ENCODE measurements around the gene ARHGAP6.

Gene ARHGAP6

DNA sequence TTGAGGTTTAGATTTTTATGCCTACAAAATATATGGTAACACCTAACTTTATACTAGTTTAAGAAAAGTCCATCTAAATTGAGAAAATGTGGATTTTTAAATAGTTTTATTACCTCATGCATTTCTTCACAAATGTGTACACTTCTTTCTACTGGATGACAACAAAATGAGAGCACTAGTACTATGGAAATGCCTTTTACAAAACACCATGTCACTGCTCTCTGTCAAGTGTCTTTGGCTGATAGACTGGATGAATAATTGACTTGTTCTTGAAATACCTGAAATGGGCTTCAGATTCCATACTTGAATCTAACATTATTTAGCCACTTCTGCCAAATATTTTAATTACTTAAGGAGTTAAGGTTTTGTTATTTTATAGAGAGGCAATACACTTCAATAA, 323.0 kb downstream of the ARHGAP6 start:
- DNase-seq = no peak

GRCh38 chrX:11341274-11342201, 324.2 kb downstream of the ARHGAP6 start:
- peak; percentile 78 for DNase-seq

DNA sequence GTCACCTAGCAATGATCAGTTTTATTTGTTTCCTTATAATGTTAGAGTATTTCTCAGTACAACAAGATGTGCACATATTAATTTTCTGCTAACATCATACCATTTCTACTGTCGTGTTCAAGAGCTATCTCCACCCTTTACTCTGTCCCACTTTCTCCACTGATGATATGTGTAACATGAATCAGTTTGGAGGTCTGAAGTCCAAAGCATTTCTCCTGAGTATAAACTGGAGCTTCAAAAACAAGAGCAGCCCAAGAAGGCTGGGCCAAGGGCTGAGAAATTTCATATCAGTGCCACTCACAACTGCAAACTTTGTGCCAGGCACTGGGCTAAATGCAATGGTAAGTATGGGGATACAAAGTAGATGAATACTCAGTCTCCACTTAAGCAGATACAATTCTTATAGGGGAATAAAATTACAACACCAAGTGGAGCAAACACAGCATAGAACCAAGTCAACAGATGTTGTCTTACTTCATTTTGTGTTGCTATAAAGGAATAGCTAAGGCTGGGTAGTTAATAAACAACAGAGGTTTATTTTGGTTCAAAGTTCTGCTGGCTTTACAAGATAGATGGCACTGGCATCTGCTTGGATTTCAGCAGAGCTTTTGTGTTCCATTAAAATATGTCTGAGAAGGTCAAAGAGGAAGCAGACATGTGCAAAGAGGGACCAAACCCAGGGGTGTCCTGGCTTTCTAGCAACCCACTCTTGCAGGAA, 328.3 kb downstream of the ARHGAP6 start:
- DNase-seq = no peak

- no peak for DNase-seq
These were observed 329.5 kb downstream of the ARHGAP6 start for GRCh38 chrX:11336201-11336600.

DNA sequence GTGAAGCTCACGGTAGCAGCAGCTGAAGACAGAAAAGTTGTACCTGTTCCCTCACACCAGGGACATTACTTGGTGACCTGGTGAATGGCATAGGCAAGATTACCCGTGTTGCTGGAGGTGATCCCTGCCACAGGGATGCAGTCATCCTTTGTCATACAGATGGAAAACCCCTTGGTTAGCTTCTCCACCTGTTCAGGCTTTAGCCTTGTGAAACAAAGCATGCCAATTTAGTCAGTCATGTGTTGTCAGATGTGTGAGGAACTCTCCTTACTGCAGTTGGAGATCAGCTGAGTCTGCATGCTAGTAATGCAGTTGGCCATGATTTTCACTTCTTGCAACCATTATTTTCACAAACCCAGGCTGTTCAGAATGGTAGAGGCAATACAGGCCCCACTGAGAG, 331.6 kb downstream of the ARHGAP6 start:
- DNase-seq = no peak

- DNase-seq = no peak
These were observed 333.9 kb downstream of the ARHGAP6 start for GRCh38 chrX:11331788-11332187.

- no peak for DNase-seq
These were observed 336.7 kb downstream of the ARHGAP6 start for GRCh38 chrX:11329021-11329420.

- no peak for DNase-seq
These were observed 337.6 kb downstream of the ARHGAP6 start for GRCh38 chrX:11328134-11328533.

GRCh38 chrX:11321986-11322385, 343.7 kb downstream of the ARHGAP6 start:
- no peak for DNase-seq

DNA sequence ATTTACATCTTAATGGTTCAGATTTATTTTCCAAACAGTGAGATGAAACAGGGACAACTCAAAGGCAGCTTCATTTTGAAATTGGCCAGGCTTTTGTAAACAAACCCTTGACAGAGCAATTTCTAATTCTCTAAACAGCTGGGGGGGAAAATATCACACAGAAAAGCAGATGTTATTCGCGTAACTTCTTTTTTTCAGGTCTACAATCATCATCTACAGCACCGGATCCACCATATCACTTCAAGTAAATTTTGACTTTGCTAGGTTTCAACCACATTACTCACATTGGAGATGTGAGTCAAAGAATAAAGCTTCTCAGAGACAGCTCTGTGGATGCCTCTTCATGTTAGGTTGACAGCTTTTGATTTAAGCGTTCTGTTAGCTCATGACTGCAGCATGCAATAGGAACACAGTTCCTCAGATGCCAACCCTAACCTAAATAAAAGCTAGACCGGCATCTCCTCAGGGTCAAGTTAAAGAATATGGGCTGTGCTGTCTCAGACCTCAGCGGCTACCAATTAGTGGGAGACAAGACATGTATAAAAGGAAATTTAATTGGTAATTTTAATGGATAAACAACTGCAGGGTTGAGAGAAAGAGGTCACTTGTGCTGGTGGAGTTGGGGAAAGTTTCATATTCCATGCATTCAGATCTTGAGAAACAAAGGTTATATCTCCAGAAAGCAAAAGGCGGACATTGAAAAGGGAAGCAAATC, 345.8 kb downstream of the ARHGAP6 start:
- DNase-seq = no peak

DNA sequence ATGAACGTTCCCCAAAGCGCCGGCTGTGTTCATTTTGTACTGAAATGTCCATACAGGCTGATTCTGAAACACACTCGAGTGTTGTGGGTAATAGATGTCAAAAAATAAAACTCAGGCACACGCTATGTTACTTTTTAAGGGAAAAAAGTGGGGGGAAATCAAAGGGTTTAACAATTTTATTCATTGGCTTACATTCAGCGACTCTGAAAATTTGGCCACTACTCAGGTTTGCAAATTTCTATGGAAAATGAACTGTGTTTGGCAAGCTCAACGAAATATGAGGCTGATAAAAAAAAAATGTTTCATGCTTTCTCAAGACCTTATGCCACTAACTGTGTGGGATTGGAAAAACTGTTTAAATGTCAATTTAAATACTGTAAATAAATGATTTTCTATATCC, 354.0 kb downstream of the ARHGAP6 start:
- DNase-seq = no peak

DNA sequence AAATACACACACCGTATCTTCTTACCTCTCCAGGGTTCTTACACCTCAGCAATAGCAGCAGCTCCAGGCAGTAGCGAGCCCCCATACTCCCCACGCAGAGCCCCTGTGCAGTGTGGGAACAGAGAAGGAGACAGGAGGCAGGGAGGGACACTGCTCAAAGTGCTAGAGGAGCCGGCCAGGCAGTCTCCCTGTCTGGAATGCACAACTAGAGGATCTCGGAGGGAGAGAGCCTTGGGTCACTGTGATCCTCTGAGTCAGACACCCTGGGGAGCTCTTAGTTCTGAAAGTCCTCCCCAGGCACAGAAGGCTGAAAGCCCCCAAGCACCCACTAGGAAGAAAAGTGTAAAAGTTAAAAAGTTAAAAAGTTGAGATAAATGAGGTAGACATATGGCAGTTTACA, 356.5 kb downstream of the ARHGAP6 start:
- no peak for DNase-seq

GRCh38 chrX:11305641-11306040, 360.1 kb downstream of the ARHGAP6 start:
- DNase-seq = no peak

- no peak for DNase-seq
These were observed 360.9 kb downstream of the ARHGAP6 start for GRCh38 chrX:11304829-11305228.

- DNase-seq = no peak
These were observed 367.1 kb downstream of the ARHGAP6 start for GRCh38 chrX:11298600-11298999.

GRCh38 chrX:11296051-11296450, 369.7 kb downstream of the ARHGAP6 start:
- no peak for DNase-seq

DNA sequence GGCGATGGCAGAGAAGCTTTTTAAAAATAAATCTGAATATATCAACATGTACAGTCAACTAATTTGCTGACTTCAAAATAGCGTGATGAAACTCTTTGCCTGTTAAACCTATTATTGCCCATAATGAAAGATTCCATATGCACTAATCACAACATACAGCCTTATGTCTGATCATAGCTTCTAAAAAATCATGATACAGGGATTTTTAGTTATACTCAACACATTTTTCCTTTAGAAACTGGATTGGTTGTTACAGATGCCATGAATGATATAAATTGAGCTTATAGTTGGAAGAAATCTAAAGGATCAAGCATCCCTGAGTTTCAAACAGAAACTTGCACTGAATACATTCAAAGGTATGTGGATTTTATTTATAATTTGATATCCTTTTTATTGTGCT, 372.6 kb downstream of the ARHGAP6 start, which contains the start of gene AMELX:
TSS of gene AMELX (plus strand) at position 301 of the 400 bp plus-strand sequence. CDS start 1,376 bp downstream, outside the sequence.
- DNase-seq = no peak

DNA sequence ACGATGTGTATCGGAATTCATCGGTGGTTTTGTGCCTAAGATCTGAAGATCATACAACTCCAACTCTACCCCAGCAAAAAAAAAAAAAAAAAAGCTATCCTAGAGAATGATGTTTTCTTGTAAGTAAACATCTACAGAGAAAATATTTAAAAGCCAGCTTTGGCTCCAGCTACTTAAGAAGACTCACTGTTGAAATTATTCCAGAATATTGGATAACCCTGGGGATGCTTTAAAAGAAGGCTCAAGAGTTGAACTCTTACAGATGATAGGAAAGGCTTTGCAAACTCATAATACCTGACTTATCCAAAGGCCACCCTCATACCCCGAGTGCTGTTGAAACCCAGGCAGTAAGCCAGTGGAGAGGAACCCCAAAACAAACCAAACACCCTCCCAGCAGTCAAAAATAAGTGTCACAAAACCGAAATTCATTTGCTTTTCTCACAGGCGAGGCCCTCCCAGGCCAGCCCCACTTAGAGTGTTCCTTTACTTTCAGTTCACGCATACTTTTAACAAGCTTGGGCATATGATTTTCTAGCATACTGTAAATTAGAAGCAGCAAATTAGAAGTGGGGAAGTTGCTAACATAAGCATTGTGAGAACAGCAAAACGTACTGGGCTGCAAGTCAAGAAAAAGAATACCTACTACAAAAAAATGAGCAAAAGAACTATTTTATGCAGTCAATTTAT, 375.2 kb downstream of the ARHGAP6 start:
- no peak for DNase-seq

- no peak for DNase-seq
These were observed 378.2 kb downstream of the ARHGAP6 start for GRCh38 chrX:11287505-11287904.

DNA sequence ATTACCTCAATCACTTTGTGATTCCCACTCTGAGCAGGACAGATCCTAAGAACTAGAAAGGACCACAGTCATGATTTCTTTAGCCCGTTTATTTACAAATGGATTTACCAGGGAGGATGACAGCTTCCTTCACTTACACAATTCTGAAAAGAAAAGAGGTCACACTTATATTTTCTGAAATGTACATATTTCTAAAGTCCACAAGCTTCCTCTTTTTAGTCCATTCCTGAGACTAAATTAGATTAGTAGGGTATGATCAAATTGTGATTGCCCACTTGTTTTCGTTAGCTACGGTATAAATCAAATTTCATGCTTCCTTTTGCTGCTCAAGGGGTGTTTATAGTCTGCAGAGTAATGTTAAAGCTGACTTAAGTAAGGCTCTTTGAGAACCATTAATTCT, 380.1 kb downstream of the ARHGAP6 start:
- DNase-seq = no peak

GRCh38 chrX:11282043-11282442, 383.7 kb downstream of the ARHGAP6 start:
- no peak for DNase-seq

- peak; percentile 43 for DNase-seq
These were observed 392.2 kb downstream of the ARHGAP6 start for GRCh38 chrX:11273544-11273943.

DNA sequence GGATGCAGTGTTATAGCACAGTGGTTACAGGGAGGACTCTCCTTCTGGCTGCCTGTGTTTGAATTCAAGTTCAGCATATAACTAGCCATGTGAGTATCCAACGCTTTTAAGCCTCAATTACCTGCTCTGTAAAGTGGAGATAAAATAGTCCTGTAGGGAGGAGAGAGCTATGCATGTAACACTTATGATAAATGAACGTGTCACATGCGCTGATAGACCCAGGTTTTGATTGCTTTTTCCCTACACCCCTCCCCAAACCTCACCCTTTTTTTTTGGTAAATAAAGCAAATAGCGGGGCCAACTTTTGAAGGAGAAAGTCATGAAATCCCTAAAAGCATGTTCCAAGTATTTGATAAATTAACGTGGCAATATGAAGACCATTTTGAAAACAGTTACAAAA, 392.9 kb downstream of the ARHGAP6 start:
- no peak for DNase-seq

All from fibroblast of upper back skin (primary cell).